HepG2 (cell line): ENCODE measurements around the gene ATP6V0A1. TPM values are rescaled to one million over a fixed set of nuclear protein-coding genes. Genes with fewer than 3 reads are reported as not detected.

Experiments
- KAT8 ChIP-seq: IDR thresholded peaks from 2 replicates; pipeline ENCODE4 v1.6.1; 2016; ENCODE audit warnings: missing genetic modification reagents, missing compliant biosample characterization
- KLF6 ChIP-seq: IDR thresholded peaks from 2 replicates; pipeline ENCODE4 v1.8.0; 2016; ENCODE audit warnings: missing biosample characterization, missing genetic modification reagents
- MEIS2 ChIP-seq: sonication (generic); formaldehyde crosslinking; IDR thresholded peaks from 2 replicates; pipeline ENCODE4 v1.9.0; 2021; ENCODE audit warnings: mild to moderate bottlenecking, missing genetic modification reagents
- MNT ChIP-seq: fragments of 450-650 bp; IDR thresholded peaks from 2 replicates; pipeline ENCODE4 v1.6.1; 2016
- STAG1 ChIP-seq: sonication (generic); formaldehyde crosslinking; IDR thresholded peaks from 2 replicates; pipeline ENCODE4 v1.4.0; 2020; ENCODE audit warnings: missing genetic modification reagents
- TARDBP ChIP-seq: sonication (generic); formaldehyde crosslinking; IDR thresholded peaks from 2 replicates; pipeline ENCODE4 v1.8.0; 2022; ENCODE audit warnings: mild to moderate bottlenecking, missing genetic modification reagents
- TGIF2 ChIP-seq: IDR thresholded peaks from 2 replicates; pipeline ENCODE4 v1.6.1; 2016; ENCODE audit warnings: control low read depth, missing compliant biosample characterization
- ZBTB38 ChIP-seq: sonication (generic); formaldehyde crosslinking; IDR thresholded peaks from 2 replicates; pipeline ENCODE4 v1.5.1; 2020; ENCODE audit warnings: mild to moderate bottlenecking, missing genetic modification reagents
- ZGPAT ChIP-seq: IDR thresholded peaks from 2 replicates; pipeline ENCODE4 v1.6.1; 2016; ENCODE audit warnings: mild to moderate bottlenecking
- ZNF75D ChIP-seq: sonication (generic); formaldehyde crosslinking; IDR thresholded peaks from 2 replicates; pipeline ENCODE4 v1.8.1; 2023; ENCODE audit warnings: missing genetic modification reagents, mild to moderate bottlenecking, borderline replicate concordance
- polyA plus RNA-seq, 8 experiments: library from polyadenylated mRNA; depleted of rRNA in 3 of 8; stranded (reverse) in 7 of 8; unstranded in 1 of 8; fragments of >200 nt; fragmentation: Illumina TruSeq in 4 of 8; extraction: Trizol in 4 of 8; gene quantifications; 2 replicates each; pipeline versions ENCODE4 v1.2.1 to v1.2.3, GENCODE V29; 2011 to 2016; ENCODE audit warnings: low read depth in 4 of 8, missing spikeins in 1 of 8, mixed read lengths in 1 of 8; ENCODE audit not compliant: insufficient read depth in 1 of 8
- total RNA-seq, 5 experiments: library from RNA; depleted of rRNA; stranded (reverse); fragments of >200 nt; fragmentation: Illumina TruSeq; extraction: Trizol; gene quantifications; 2 replicates each; pipeline ENCODE4 v1.2.3, GENCODE V29; 2016; ENCODE audit warnings: low read depth in 1 of 5
- TF ChIP-seq, protein P1 (sequence below): sonication (generic); formaldehyde crosslinking; IDR thresholded peaks from 2 replicates; pipeline ENCODE4 v1.4.0; 2020; ENCODE audit warnings: missing genetic modification reagents
- TF ChIP-seq, protein P2 (sequence below): IDR thresholded peaks from 2 replicates; pipeline ENCODE4 v1.6.1; 2012; ENCODE audit warnings: inconsistent platforms
- TF ChIP-seq, protein P3 (sequence below): sonication (generic); formaldehyde crosslinking; IDR thresholded peaks from 2 replicates; pipeline ENCODE4 v1.4.0; 2020; ENCODE audit warnings: missing genetic modification reagents; ENCODE audit errors: not compliant biosample characterization
- TF ChIP-seq, protein P4 (sequence below): sonication (generic); formaldehyde crosslinking; IDR thresholded peaks from 2 replicates; pipeline ENCODE4 v1.8.1; 2023; ENCODE audit warnings: mild to moderate bottlenecking, moderate library complexity, missing genetic modification reagents
- TF ChIP-seq, protein P5 (sequence below): IDR thresholded peaks from 2 replicates; pipeline ENCODE4 v1.6.1; 2018; ENCODE audit warnings: missing genetic modification reagents
- TF ChIP-seq, protein P6 (sequence below): sonication (generic); formaldehyde crosslinking; IDR thresholded peaks from 2 replicates; pipeline ENCODE4 v1.4.0; 2020; ENCODE audit warnings: mild to moderate bottlenecking, missing genetic modification reagents
- TF ChIP-seq, protein P7 (sequence below): sonication (generic); formaldehyde crosslinking; IDR thresholded peaks from 2 replicates; pipeline ENCODE4 v1.4.0; 2020; ENCODE audit warnings: missing genetic modification reagents, borderline replicate concordance

Gene ATP6V0A1
- total and polyA plus RNA-seq, 2 of the 13 experiments (the other 11 are each of a cell fraction or from before 2014, with no cell fraction given): 27.9 to 54.1 TPM

DNA sequence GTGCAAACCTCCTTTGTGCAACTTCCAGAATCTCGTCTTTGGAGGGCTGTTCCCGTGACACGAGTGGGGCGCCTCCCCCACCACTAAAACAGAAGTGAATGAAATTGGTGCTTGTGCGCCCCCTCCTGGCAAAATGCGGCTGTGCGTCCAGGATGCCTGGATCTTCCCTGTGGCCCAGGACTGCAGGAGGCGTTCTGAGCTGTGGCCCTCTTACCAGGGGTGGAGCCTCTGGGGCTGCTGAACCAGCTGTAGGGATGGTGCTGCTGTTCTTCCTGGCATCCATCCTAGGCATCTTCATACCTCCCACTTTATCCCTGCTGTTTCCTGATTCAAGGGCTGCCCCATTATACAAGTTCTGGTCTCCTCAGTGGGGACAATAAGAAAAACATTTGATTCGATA, 58.8 kb downstream of the ATP6V0A1 start (continued):
- TF ChIP-seq, protein P1, sequence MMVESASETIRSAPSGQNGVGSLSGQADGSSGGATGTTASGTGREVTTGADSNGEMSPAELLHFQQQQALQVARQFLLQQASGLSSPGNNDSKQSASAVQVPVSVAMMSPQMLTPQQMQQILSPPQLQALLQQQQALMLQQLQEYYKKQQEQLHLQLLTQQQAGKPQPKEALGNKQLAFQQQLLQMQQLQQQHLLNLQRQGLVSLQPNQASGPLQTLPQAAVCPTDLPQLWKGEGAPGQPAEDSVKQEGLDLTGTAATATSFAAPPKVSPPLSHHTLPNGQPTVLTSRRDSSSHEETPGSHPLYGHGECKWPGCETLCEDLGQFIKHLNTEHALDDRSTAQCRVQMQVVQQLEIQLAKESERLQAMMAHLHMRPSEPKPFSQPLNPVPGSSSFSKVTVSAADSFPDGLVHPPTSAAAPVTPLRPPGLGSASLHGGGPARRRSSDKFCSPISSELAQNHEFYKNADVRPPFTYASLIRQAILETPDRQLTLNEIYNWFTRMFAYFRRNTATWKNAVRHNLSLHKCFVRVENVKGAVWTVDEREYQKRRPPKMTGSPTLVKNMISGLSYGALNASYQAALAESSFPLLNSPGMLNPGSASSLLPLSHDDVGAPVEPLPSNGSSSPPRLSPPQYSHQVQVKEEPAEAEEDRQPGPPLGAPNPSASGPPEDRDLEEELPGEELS (CRISPR knock-in tag): 0 out of 2 replicates have a peak, but pooled peaks have one; percentile 50
- TF ChIP-seq, protein P2, sequence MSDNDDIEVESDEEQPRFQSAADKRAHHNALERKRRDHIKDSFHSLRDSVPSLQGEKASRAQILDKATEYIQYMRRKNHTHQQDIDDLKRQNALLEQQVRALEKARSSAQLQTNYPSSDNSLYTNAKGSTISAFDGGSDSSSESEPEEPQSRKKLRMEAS: 0 out of 2 replicates have a peak, but pooled peaks have one; percentile 35
- peak; percentile 95 for TF ChIP-seq STAG1
- peak; percentile 73 for TF ChIP-seq ZGPAT
- TF ChIP-seq TARDBP (CRISPR knock-in tag): 0 out of 2 replicates have a peak, but pooled peaks have one; percentile 31
- TF ChIP-seq, protein P3, sequence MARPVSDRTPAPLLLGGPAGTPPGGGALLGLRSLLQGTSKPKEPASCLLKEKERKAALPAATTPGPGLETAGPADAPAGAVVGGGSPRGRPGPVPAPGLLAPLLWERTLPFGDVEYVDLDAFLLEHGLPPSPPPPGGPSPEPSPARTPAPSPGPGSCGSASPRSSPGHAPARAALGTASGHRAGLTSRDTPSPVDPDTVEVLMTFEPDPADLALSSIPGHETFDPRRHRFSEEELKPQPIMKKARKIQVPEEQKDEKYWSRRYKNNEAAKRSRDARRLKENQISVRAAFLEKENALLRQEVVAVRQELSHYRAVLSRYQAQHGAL: no peak
- TF ChIP-seq, protein P4, sequence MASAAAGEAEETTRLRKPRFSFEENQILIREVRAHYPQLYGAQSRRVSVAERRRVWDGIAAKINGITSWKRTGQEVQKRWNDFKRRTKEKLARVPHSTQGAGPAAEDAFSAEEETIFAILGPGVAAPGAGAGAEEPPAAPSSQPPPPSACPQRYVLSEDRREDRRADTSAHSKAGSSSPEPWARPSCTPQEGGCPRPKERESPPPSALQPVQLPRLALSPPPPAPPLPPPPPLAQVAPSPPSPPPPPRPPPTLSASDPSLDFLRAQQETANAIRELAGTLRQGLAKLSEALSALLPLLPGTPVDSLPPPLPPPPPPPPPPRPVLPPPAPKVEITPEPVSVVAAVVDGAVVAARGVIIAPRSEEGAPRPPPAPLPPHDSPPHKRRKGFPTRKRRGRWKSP (CRISPR knock-in tag): peak; percentile 32; the same call in 1 of the 2 replicates
- 0 out of 2 replicates have a peak, but pooled peaks have one; percentile 25 for TF ChIP-seq MEIS2 (CRISPR knock-in tag)
- TF ChIP-seq, protein P5, sequence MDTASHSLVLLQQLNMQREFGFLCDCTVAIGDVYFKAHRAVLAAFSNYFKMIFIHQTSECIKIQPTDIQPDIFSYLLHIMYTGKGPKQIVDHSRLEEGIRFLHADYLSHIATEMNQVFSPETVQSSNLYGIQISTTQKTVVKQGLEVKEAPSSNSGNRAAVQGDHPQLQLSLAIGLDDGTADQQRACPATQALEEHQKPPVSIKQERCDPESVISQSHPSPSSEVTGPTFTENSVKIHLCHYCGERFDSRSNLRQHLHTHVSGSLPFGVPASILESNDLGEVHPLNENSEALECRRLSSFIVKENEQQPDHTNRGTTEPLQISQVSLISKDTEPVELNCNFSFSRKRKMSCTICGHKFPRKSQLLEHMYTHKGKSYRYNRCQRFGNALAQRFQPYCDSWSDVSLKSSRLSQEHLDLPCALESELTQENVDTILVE (CRISPR knock-in tag): 0 out of 2 replicates have a peak, but pooled peaks have one; percentile 42
- TF ChIP-seq, protein P6, sequence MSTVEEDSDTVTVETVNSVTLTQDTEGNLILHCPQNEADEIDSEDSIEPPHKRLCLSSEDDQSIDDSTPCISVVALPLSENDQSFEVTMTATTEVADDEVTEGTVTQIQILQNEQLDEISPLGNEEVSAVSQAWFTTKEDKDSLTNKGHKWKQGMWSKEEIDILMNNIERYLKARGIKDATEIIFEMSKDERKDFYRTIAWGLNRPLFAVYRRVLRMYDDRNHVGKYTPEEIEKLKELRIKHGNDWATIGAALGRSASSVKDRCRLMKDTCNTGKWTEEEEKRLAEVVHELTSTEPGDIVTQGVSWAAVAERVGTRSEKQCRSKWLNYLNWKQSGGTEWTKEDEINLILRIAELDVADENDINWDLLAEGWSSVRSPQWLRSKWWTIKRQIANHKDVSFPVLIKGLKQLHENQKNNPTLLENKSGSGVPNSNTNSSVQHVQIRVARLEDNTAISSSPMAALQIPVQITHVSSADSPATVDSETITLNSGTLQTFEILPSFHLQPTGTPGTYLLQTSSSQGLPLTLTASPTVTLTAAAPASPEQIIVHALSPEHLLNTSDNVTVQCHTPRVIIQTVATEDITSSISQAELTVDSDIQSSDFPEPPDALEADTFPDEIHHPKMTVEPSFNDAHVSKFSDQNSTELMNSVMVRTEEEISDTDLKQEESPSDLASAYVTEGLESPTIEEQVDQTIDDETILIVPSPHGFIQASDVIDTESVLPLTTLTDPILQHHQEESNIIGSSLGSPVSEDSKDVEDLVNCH (CRISPR knock-in tag): no peak
- no peak for TF ChIP-seq KLF6 (CRISPR knock-in tag)
- TF ChIP-seq, protein P7, sequence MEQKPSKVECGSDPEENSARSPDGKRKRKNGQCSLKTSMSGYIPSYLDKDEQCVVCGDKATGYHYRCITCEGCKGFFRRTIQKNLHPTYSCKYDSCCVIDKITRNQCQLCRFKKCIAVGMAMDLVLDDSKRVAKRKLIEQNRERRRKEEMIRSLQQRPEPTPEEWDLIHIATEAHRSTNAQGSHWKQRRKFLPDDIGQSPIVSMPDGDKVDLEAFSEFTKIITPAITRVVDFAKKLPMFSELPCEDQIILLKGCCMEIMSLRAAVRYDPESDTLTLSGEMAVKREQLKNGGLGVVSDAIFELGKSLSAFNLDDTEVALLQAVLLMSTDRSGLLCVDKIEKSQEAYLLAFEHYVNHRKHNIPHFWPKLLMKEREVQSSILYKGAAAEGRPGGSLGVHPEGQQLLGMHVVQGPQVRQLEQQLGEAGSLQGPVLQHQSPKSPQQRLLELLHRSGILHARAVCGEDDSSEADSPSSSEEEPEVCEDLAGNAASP (CRISPR knock-in tag): peak; percentile 50
- 0 out of 2 replicates have a peak, but pooled peaks have one; percentile 46 for TF ChIP-seq TGIF2 (CRISPR knock-in tag)
- no peak for TF ChIP-seq ZNF75D (CRISPR knock-in tag)
- TF ChIP-seq ZBTB38 (CRISPR knock-in tag): peak; percentile 81
- TF ChIP-seq MNT: no peak
- TF ChIP-seq KAT8: peak; percentile 55; the same call in 1 of the 2 replicates
